ENCODE measurements around the gene OOSP1. TPM values are rescaled to one million over a fixed set of nuclear protein-coding genes. Genes with fewer than 3 reads are reported as not detected.
"Not testable (repeated sequence)": the region's sequence is repeated elsewhere in the genome, so short reads cannot be mapped to it uniquely, and the experiment has no call there.

The OOSP1 gene
- total RNA-seq, 1 donor from 2014 or later, result not detected

DNA sequence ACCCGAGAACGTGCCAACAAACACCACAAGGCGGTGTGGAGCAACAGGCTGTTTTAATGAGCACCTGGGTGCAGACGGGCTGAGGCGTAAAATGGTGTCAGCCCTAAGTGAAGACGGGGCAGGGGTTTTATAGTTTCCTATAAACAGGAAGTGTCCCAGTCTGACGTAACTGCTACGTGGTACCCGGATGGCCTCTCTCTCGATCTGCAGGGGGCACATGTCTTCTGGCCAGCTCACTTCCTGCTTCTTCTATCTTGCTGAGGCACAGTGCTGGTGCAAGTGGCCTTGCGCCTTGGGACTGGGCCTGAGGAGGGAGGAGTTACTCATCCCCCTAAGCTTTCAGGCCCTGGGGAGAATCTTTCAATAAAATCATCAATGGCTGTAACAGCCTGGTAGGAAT lies 38.7 kb upstream of the OOSP1 start:
- intact Hi-C loops (cut with DNase I), result no loop called here
- TF ChIP-seq, protein P1, sequence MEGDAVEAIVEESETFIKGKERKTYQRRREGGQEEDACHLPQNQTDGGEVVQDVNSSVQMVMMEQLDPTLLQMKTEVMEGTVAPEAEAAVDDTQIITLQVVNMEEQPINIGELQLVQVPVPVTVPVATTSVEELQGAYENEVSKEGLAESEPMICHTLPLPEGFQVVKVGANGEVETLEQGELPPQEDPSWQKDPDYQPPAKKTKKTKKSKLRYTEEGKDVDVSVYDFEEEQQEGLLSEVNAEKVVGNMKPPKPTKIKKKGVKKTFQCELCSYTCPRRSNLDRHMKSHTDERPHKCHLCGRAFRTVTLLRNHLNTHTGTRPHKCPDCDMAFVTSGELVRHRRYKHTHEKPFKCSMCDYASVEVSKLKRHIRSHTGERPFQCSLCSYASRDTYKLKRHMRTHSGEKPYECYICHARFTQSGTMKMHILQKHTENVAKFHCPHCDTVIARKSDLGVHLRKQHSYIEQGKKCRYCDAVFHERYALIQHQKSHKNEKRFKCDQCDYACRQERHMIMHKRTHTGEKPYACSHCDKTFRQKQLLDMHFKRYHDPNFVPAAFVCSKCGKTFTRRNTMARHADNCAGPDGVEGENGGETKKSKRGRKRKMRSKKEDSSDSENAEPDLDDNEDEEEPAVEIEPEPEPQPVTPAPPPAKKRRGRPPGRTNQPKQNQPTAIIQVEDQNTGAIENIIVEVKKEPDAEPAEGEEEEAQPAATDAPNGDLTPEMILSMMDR (IDR thresholded peaks at IDR 0.05), result no peak
- no peak for TF ChIP-seq POLR2A (IDR thresholded peaks at IDR 0.05)
- TF ChIP-seq POLR2AphosphoS5 (IDR thresholded peaks at IDR 0.05; ENCODE audit: insufficient read depth in 1 of 2, low read depth in 1 of 2), result no peak

DNA sequence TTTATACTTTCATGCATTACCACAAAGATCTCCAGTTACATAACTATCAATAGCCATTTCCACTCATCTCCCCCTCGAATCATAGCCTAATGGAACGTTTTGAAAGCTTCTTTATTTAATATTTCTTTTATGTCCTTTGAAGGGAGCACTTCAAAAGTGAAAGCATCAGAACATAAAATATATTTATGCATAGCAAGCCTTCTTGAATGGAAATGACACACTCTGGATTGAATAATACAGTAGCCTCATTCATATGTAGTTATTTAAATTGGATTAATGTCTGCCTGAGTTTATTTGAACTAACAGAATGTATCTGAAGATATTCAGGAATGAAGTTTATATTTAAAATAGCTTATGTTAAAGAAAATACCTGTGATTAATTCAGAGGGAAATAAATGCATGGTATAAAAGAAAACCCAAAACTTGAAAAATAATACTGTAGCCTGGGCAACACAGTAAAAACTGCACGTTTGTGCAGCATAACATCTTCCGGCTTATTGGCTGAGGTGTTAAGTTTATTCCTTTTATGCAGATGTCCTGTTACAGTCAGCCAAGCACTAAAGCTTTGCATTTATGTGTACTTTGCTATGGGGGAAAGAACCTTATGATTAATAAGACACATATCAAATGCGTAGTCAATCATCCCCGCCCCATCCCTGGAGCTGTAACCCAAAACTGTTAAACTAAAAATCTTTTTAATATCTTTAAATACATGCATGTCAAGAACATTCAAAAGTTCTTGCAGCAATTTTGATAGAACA lies 37.7 kb upstream of the OOSP1 start:
- DNase-seq (ENCODE audit: extremely low spot score in 2 of 2), result no peak
- H3K27ac ChIP-seq, result no peak overlapping the region
- TF ChIP-seq POLR2A (IDR thresholded peaks at IDR 0.05), result no peak
- TF ChIP-seq, protein P1 (IDR thresholded peaks at IDR 0.05), result no peak
- TF ChIP-seq POLR2AphosphoS5 (IDR thresholded peaks at IDR 0.05; ENCODE audit: insufficient read depth in 1 of 2, low read depth in 1 of 2), result no peak
- no peaks in the 10 kb centered on the region for H3K9me3 ChIP-seq
- no peak overlapping the region for H3K4me3 ChIP-seq
- intact Hi-C loops (cut with DNase I), result no loop called here
- H3K36me3 ChIP-seq, result no peaks in the 10 kb centered on the region
- H3K27me3 ChIP-seq, result no peaks in the 10 kb centered on the region
- H3K4me1 ChIP-seq, result no peaks in the 10 kb centered on the region

More for the DNA sequence above, 38.7 kb upstream of the OOSP1 start:
- no peaks in the 10 kb centered on the region for H3K36me3 ChIP-seq
- no peaks in the 10 kb centered on the region for H3K27me3 ChIP-seq
- H3K4me3 ChIP-seq, result no peak overlapping the region
- H3K27ac ChIP-seq, result no peak overlapping the region
- no peak for DNase-seq (ENCODE audit: extremely low spot score in 2 of 2)
- no peaks in the 10 kb centered on the region for H3K9me3 ChIP-seq
- no peaks in the 10 kb centered on the region for H3K4me1 ChIP-seq

DNA sequence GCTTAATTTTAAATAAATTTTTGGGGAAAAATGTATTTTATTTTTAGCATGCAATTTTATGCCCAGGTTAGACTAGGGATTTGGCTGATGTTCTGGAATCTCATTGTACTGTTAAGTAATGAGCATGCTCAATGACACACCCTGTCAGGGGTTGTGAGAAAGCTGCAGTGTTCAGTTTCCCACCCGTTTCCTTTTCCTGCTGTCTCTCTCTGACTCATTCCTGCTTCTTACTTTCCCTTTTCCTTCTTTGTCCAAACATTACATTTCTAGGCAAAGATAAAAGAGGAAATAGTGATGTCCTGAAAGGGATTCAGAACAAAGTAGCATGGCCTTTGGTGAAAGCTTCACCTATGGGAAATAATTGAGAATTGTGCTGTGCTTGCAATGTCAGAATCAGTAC lies 36.9 kb upstream of the OOSP1 start:
- Histone ChIP-seq H3K36me3 (no peaks in the 10 kb centered on the region), H3K4me1 (no peaks in the 10 kb centered on the region), H3K4me3 (no peak overlapping the region), H3K27ac (no peak overlapping the region), H3K9me3 (no peaks in the 10 kb centered on the region), H3K27me3 (no peaks in the 10 kb centered on the region)
- intact Hi-C loops (cut with DNase I), result no loop called here
- no peak for DNase-seq (ENCODE audit: extremely low spot score in 2 of 2)
- TF ChIP-seq, protein P1 (IDR thresholded peaks at IDR 0.05), result no peak
- no peak for TF ChIP-seq POLR2AphosphoS5 (IDR thresholded peaks at IDR 0.05; ENCODE audit: insufficient read depth in 1 of 2, low read depth in 1 of 2)
- no peak for TF ChIP-seq POLR2A (IDR thresholded peaks at IDR 0.05)

DNA sequence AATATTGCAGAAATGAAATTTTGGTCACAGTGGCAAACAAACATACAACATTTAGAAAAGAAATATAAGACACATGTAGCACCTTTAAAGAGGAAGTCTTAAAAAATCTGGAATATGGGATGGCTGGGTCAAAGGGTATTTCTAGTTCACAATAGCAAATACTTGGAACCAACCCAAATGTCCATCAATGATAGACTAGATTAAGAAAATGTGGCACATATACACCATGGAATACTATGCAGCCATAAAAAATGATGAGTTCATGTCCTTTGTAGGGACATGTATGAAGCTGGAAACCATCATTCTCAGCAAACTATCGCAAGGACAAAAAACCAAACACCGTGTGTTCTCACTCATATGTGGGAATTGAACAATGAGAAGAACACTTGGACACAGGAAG lies 34.7 kb upstream of the OOSP1 start:
- H3K4me1 ChIP-seq; H3K27me3 ChIP-seq; DNase-seq (ENCODE audit: extremely low spot score in 2 of 2); H3K27ac ChIP-seq; H3K9me3 ChIP-seq; intact Hi-C loops (cut with DNase I); H3K36me3 ChIP-seq; H3K4me3 ChIP-seq: not testable (repeated sequence)

DNA sequence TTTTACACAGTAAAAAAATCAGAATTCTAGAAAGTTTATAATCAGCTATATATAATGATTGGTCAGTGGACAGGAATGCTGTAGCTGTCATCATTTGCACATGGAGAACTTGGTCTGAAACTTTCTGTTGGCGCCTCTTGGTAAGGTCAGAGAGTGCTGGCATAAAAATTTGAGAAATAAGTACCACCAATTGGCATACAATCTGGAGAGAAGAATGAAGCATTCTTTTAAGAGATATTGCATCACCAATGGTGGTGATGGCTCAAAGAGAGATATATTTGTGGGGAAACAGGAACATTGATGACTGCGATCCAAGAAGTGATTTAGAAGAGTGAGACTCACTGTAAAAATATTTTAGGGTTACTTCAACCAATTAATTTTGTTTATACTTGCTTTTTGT lies 19.8 kb upstream of the OOSP1 start:
- DNase-seq (ENCODE audit: extremely low spot score in 2 of 2), result no peak

More for the DNA sequence above, 19.8 kb upstream of the OOSP1 start:
- Histone ChIP-seq H3K4me1 (no peaks in the 10 kb centered on the region), H3K27ac (no peak overlapping the region), H3K9me3 (peaks cover under 1% of the 10 kb centered on the region), H3K36me3 (no peaks in the 10 kb centered on the region), H3K4me3 (no peak overlapping the region), H3K27me3 (no peaks in the 10 kb centered on the region)
- TF ChIP-seq POLR2AphosphoS5 (IDR thresholded peaks at IDR 0.05; ENCODE audit: insufficient read depth in 1 of 2, low read depth in 1 of 2), result no peak
- TF ChIP-seq, protein P1 (IDR thresholded peaks at IDR 0.05), result no peak
- no peak for TF ChIP-seq POLR2A (IDR thresholded peaks at IDR 0.05)
- intact Hi-C loops (cut with DNase I), result no loop called here

All from vagina (tissue), 2 donors.